ENCODE data around the gene ATP11A. TPM values are rescaled to one million over a fixed set of nuclear protein-coding genes. Genes with fewer than 3 reads are reported as not detected.

ATP11A gene
- total RNA-seq, 1 donor from 2014 or later = 22.1 TPM

- no peak for DNase-seq
Observed at GRCh38 chr13:112725346-112726015, 35.6 kb downstream of the ATP11A start.

DNA sequence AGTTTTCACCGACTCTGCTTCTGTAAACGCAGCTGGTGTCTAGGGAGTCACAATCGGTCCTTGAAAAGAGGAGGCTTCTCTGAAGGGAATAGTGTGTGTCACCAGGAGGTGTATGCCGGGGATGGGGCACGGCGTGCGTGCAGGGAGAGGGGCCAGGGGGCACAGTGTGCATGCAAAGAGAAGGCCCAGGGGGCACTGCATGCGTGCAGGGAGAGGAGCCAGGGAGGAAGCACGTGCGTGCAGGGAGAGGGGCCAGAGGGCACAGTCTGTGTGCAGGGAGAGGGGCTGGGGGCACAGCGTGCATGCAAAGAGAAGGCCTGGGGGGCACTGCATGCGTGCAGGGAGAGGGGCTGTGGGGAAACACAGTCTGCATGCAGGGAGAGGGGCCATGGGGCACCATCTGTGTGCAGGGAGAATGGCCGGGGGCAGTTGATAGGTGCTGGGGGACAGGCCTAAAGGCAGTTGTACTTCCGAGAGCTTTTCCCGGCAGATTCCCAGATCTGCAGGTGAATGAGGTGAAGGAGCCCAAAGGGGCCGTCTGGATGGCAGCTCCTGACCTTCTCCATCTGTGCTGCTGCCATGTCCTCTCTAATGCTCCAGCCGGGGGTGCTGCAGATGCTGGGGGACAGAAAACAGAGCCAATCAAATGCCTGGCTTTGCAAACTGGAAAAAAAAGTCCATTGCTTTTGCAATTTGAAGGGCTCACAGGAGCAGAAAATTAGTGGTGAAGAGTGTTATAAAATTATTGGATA is 36.4 kb downstream of the ATP11A start:
- DNase-seq = no peak

GRCh38 chr13:112727581-112727980 is 37.7 kb downstream of the ATP11A start:
- DNase-seq = no peak

DNA sequence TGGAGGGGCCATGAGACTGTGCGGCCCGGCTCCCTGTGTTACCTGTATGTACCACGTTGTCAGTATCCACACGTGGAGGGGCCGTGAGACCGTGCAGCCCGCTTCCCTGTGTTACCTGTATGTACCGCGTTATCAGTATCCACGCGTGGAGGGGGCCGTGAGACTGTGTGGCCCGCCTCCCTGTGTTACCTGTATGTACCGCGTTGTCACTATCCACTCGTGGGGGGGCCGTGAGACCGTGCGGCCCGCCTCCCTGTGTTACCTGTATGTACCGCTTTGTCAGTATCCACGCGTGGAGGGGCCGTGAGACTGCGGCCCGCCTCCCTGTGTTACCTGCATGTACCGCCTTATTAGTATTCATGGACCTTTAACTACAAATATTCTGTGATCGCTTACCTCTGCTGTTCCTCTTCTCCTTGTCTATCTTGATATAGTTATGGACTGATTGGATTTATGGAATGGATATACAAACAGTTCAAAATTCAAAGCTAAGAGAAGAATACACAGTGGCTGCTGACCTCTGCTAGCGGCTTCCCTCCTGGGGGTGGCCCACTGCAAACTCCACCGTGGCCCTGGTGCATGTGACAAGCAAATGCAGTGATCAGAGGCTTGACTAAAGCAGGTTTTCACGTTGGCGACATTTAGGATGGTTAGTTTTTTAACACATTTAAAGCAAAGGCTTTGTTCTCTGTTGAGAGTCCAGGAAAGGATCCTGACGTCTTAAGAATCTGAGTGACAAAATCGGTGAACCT is 38.7 kb downstream of the ATP11A start:
- no peak for DNase-seq

DNA sequence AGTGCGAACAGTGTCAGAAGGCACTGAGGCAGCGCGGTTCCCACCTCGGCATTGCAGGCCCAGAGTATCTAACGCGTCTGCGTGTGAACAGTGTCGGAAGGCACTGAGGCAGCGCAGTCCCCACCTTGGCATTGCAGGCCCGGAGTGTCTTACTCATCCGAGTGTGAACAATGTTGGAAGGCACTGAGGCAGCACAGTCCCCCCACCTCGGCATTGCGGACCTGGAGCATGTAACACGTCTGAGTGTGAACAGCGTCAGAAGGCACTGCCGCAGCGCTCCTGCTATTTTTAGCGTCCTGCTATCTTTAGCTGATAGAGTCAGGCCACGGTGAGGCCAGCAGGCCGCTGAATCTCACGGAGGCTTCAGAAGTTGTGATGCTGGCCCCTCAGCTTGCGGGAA is 39.6 kb downstream of the ATP11A start:
- DNase-seq = no peak

DNA sequence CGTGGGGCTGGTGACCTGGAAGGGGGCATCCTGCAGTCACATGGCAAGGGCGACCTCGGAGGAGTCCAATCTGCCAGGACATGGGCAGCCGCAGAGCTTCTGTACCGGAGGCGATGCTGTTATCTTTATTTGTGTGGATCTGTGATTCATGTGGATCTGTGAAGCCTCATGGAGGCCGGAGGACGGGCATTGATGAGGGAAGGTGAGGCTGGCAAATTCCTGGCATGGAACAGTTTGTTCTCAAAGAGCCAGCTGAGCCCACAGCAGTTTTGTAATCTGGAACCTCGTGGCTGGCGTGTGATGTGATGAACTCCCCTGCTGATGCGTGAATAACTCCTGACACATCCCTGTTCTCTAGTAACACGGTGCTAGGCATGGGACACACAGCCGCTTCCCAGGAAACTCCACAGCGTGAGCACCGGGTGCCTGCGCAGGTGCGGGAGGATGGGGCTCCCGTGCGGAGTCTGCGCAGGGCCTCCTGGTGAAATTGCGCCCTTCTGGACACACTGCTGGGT is 40.4 kb downstream of the ATP11A start:
- no peak for DNase-seq

GRCh38 chr13:112731667-112732616 is 42.1 kb downstream of the ATP11A start:
- DNase-seq = no peak

- DNase-seq = no peak
Observed at GRCh38 chr13:112732679-112733078, 42.8 kb downstream of the ATP11A start.

- no peak for DNase-seq
Observed at GRCh38 chr13:112733112-112733511, 43.3 kb downstream of the ATP11A start.

- no peak for DNase-seq
Observed at GRCh38 chr13:112733661-112734379, 44.0 kb downstream of the ATP11A start.

DNA sequence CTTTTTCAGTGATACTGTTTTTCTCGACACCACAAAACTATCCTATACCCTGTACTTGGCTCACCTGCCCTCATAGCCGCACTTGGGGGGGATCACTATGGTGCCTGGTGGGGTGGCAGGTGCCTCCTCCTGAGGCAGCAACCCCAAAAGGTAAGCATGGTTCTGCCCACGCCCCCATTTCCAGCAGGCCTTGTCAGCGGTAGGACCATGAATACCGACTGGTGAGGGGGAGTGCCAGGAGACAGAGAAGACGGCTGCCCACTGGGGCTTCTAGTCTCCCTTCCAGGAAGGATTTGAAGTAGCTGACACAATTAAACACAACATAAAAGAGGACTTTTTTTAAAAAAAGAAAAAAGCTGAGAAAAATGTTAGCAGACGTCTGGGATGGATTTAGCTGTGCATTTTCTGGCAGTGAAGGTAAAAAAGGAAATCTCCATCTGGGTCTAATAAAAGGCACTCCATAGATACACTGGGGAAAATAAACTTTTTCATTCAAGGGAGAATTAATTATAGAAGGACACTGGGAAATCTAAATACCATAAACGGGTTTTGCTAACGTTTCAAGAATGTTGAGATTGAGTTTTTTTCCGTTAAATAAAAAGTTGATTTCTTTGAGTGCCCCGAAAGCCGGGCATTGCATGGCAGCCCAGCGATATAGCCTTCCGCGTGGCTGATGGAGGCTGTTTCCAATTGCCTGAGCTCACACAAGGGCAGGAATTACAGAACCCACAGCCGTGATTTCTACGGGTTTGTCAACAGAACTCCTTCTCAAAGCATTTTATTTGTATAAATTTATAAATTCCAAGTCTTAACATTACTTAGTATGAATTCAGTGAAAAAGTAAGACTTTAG is 45.1 kb downstream of the ATP11A start:
- peak; percentile 27 for DNase-seq

GRCh38 chr13:112735791-112736190 is 46.0 kb downstream of the ATP11A start:
- DNase-seq = no peak

DNA sequence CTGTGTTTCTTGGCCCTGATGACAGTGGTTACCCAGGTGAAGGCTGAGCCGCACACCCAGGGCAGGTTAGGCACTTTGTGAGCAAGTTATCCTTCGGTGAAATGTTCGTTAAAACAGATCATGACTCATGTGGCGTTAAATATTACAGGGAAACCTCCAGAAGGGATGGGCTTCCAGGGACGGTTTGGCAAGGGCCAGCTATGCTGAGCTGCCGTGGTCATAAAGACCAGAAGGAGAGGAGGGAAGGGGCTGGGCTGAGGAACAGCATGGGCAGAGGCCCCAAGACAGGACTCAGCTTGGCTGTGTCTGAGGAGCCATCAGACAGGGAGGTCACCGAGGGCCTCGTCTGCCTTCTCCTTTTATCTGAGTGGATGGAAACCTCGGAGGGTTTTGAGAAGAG is 47.5 kb downstream of the ATP11A start:
- DNase-seq = no peak

DNA sequence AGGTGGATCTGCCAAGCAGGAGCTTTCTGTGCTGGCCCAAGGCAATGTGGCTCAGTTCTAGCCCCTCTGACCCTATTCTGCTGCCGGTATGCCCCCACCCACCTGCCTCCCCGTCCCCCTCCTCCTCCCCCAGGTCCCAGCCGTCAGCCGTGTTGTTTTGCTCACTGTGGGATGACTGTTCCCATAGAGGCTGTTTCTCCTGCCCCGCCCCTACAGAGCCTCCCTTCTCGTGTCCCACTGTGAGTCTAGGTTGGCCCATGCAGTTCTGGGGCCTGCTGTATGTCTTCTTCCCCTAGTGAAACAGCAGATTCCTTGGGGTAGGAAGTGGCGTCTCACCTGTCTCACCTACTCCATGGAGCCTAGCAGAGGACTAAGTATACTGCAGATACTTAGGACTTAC is 48.8 kb downstream of the ATP11A start:
- DNase-seq = no peak

- peak; percentile 9 for DNase-seq
Observed at GRCh38 chr13:112740502-112741131, 50.8 kb downstream of the ATP11A start.

GRCh38 chr13:112741185-112741755 is 51.4 kb downstream of the ATP11A start:
- no peak for DNase-seq

GRCh38 chr13:112741835-112742570 is 52.2 kb downstream of the ATP11A start:
- no peak for DNase-seq

GRCh38 chr13:112742583-112742982 is 52.7 kb downstream of the ATP11A start:
- DNase-seq = no peak
